NCI-H510A treated with DMSO at 0.1 percent for 48 hours (cell line): Measurements from ENCODE around the gene NPBWR2.

Experiments
- DNase-seq: peaks from one replicate; lab custom pipeline; 2025; lab: John Stamatoyannopoulos, UW

NPBWR2 gene

GRCh38 chr20:64083804-64084684 lies 23.3 kb downstream of the NPBWR2 start, which contains the start of gene LKAAEAR1:
TSS of gene LKAAEAR1 (minus strand) at chr20:64084398. CDS start at chr20:64084219, 179 bp downstream.
- no peak for DNase-seq

GRCh38 chr20:64083378-64083803 lies 24.0 kb downstream of the NPBWR2 start:
- DNase-seq: peak; percentile 54

GRCh38 chr20:64082820-64083377 lies 24.5 kb downstream of the NPBWR2 start:
- DNase-seq: no peak

GRCh38 chr20:64082126-64082731 lies 25.1 kb downstream of the NPBWR2 start:
- DNase-seq: no peak

GRCh38 chr20:64081624-64081964 lies 25.8 kb downstream of the NPBWR2 start:
- DNase-seq: no peak

- DNase-seq: no peak
These were observed 26.3 kb downstream of the NPBWR2 start for GRCh38 chr20:64080813-64081623.

- DNase-seq: no peak
These were observed 27.2 kb downstream of the NPBWR2 start, which contains the start of gene OPRL1 for GRCh38 chr20:64080013-64080812. TSS of gene OPRL1 (plus strand) at chr20:64080082. CDS start at chr20:64092721, 12,639 bp downstream.

GRCh38 chr20:64079273-64080012 lies 27.9 kb downstream of the NPBWR2 start, which contains the start of gene RGS19:
TSS of gene RGS19 (minus strand) at chr20:64079518. CDS start at chr20:64076886, 2,632 bp downstream.
- peak; percentile 24 for DNase-seq

GRCh38 chr20:64078934-64079272 lies 28.5 kb downstream of the NPBWR2 start:
- DNase-seq: no peak

- DNase-seq: no peak
These were observed 29.4 kb downstream of the NPBWR2 start for GRCh38 chr20:64077876-64078551.

- DNase-seq: no peak
These were observed 29.9 kb downstream of the NPBWR2 start for GRCh38 chr20:64077541-64077875.

- DNase-seq: no peak
These were observed 30.3 kb downstream of the NPBWR2 start for GRCh38 chr20:64077094-64077493.

- DNase-seq: no peak
These were observed 31.0 kb downstream of the NPBWR2 start for GRCh38 chr20:64076061-64076997.

- DNase-seq: no peak
These were observed 31.8 kb downstream of the NPBWR2 start for GRCh38 chr20:64075556-64075955.

- no peak for DNase-seq
These were observed 32.4 kb downstream of the NPBWR2 start for GRCh38 chr20:64074963-64075362.

GRCh38 chr20:64074184-64074789 lies 33.1 kb downstream of the NPBWR2 start:
- DNase-seq: no peak

GRCh38 chr20:64073476-64074183 lies 33.7 kb downstream of the NPBWR2 start:
- no peak for DNase-seq
